ENCODE data around the gene PHLPP2. TPM values are rescaled to one million over a fixed set of nuclear protein-coding genes. Genes with fewer than 3 reads are reported as not detected.

PHLPP2 gene
- total RNA-seq, 1 donor, result 12.7 TPM

- H3K27me3 ChIP-seq (ENCODE audit: insufficient read depth, low read length), result no peaks in the 10 kb centered on the region
- H4K20me1 ChIP-seq (ENCODE audit: insufficient read depth, low read length), result no peaks in the 10 kb centered on the region
- H3K9me3 ChIP-seq (ENCODE audit: low read depth, low read length), result no peaks in the 10 kb centered on the region
- no peak overlapping the region for H3K4me3 ChIP-seq (ENCODE audit: insufficient read depth, low read length)
- no peak overlapping the region for H2AFZ ChIP-seq (ENCODE audit: low read length)
- H3K4me2 ChIP-seq (ENCODE audit: insufficient read depth, low read length), result no peak overlapping the region
- H3K36me3 ChIP-seq (ENCODE audit: insufficient read depth, low read length), result peaks cover 60% of the 10 kb centered on the region
- no peak overlapping the region for H3K27ac ChIP-seq (ENCODE audit: low read depth, low read length)
- H3K79me2 ChIP-seq (ENCODE audit: insufficient read depth, low read length), result no peaks in the 10 kb centered on the region
- no peaks in the 10 kb centered on the region for H3K4me1 ChIP-seq (ENCODE audit: insufficient read depth, low read length)
- DNase-seq (ENCODE audit: insufficient read length, low spot score, missing footprints), result no peak
- TF ChIP-seq CTCF (IDR thresholded peaks at IDR 0.05; ENCODE audit: extremely low read depth, low read depth, low read length), result no peak
These were observed 57.4 kb downstream of the PHLPP2 start for GRCh38 chr16:71666928-71667707.

- H3K4me1 ChIP-seq (ENCODE audit: insufficient read depth, low read length), result no peaks in the 10 kb centered on the region
- no peaks in the 10 kb centered on the region for H3K9me3 ChIP-seq (ENCODE audit: low read depth, low read length)
- no peak for TF ChIP-seq CTCF (IDR thresholded peaks at IDR 0.05; ENCODE audit: extremely low read depth, low read depth, low read length)
- no peaks in the 10 kb centered on the region for H3K79me2 ChIP-seq (ENCODE audit: insufficient read depth, low read length)
- no peak overlapping the region for H3K4me3 ChIP-seq (ENCODE audit: insufficient read depth, low read length)
- no peaks in the 10 kb centered on the region for H3K27me3 ChIP-seq (ENCODE audit: insufficient read depth, low read length)
- H3K36me3 ChIP-seq (ENCODE audit: insufficient read depth, low read length), result peaks cover 59% of the 10 kb centered on the region
- no peak overlapping the region for H3K27ac ChIP-seq (ENCODE audit: low read depth, low read length)
- H3K4me2 ChIP-seq (ENCODE audit: insufficient read depth, low read length), result no peak overlapping the region
- DNase-seq (ENCODE audit: insufficient read length, low spot score, missing footprints), result no peak
- H2AFZ ChIP-seq (ENCODE audit: low read length), result no peak overlapping the region
- no peaks in the 10 kb centered on the region for H4K20me1 ChIP-seq (ENCODE audit: insufficient read depth, low read length)
These were observed 58.2 kb downstream of the PHLPP2 start for GRCh38 chr16:71666264-71666663.

- no peak for DNase-seq (ENCODE audit: insufficient read length, low spot score, missing footprints)
- Histone ChIP-seq H3K27ac (ENCODE audit: low read depth, low read length) (no peak overlapping the region), H3K4me3 (ENCODE audit: insufficient read depth, low read length) (no peak overlapping the region), H3K27me3 (ENCODE audit: insufficient read depth, low read length) (no peaks in the 10 kb centered on the region), H4K20me1 (ENCODE audit: insufficient read depth, low read length) (no peaks in the 10 kb centered on the region), H2AFZ (ENCODE audit: low read length) (no peak overlapping the region), H3K9me3 (ENCODE audit: low read depth, low read length) (no peaks in the 10 kb centered on the region), H3K4me2 (ENCODE audit: insufficient read depth, low read length) (no peak overlapping the region), H3K79me2 (ENCODE audit: insufficient read depth, low read length) (no peaks in the 10 kb centered on the region), H3K36me3 (ENCODE audit: insufficient read depth, low read length) (peaks cover 44% of the 10 kb centered on the region), H3K4me1 (ENCODE audit: insufficient read depth, low read length) (no peaks in the 10 kb centered on the region)
- TF ChIP-seq CTCF (IDR thresholded peaks at IDR 0.05; ENCODE audit: extremely low read depth, low read depth, low read length), result no peak
These were observed 65.0 kb downstream of the PHLPP2 start for GRCh38 chr16:71659471-71659870.

- H3K4me1 ChIP-seq (ENCODE audit: insufficient read depth, low read length), result no peaks in the 10 kb centered on the region
- no peak overlapping the region for H3K27ac ChIP-seq (ENCODE audit: low read depth, low read length)
- H4K20me1 ChIP-seq (ENCODE audit: insufficient read depth, low read length), result no peaks in the 10 kb centered on the region
- no peak for TF ChIP-seq CTCF (IDR thresholded peaks at IDR 0.05; ENCODE audit: extremely low read depth, low read depth, low read length)
- DNase-seq (ENCODE audit: insufficient read length, low spot score, missing footprints), result no peak
- H3K9me3 ChIP-seq (ENCODE audit: low read depth, low read length), result no peaks in the 10 kb centered on the region
- H3K36me3 ChIP-seq (ENCODE audit: insufficient read depth, low read length), result peaks cover 46% of the 10 kb centered on the region
- H3K4me3 ChIP-seq (ENCODE audit: insufficient read depth, low read length), result no peak overlapping the region
- no peaks in the 10 kb centered on the region for H3K27me3 ChIP-seq (ENCODE audit: insufficient read depth, low read length)
- no peak overlapping the region for H3K4me2 ChIP-seq (ENCODE audit: insufficient read depth, low read length)
- no peaks in the 10 kb centered on the region for H3K79me2 ChIP-seq (ENCODE audit: insufficient read depth, low read length)
- no peak overlapping the region for H2AFZ ChIP-seq (ENCODE audit: low read length)
These were observed 65.7 kb downstream of the PHLPP2 start for GRCh38 chr16:71658771-71659170.

Measured in osteoblast (primary cell).